GM18868 (cell line): Measurements from ENCODE around the gene CIAO2B.
A peak's percentile ranks its signal among the peaks of the same experiment; 100 is the strongest.
"Not testable (repeated sequence)": the region's sequence is repeated elsewhere in the genome, so short reads cannot be mapped to it uniquely, and the experiment has no call there.

Experiments
- ATAC-seq: cut with Tn5 transposase; IDR thresholded peaks from one replicate; pipeline ENCODE4 v1.9.1; 2021; ENCODE audit warnings: mild to moderate bottlenecking, moderate library complexity; ENCODE audit not compliant: unreplicated experiment

CIAO2B gene

DNA sequence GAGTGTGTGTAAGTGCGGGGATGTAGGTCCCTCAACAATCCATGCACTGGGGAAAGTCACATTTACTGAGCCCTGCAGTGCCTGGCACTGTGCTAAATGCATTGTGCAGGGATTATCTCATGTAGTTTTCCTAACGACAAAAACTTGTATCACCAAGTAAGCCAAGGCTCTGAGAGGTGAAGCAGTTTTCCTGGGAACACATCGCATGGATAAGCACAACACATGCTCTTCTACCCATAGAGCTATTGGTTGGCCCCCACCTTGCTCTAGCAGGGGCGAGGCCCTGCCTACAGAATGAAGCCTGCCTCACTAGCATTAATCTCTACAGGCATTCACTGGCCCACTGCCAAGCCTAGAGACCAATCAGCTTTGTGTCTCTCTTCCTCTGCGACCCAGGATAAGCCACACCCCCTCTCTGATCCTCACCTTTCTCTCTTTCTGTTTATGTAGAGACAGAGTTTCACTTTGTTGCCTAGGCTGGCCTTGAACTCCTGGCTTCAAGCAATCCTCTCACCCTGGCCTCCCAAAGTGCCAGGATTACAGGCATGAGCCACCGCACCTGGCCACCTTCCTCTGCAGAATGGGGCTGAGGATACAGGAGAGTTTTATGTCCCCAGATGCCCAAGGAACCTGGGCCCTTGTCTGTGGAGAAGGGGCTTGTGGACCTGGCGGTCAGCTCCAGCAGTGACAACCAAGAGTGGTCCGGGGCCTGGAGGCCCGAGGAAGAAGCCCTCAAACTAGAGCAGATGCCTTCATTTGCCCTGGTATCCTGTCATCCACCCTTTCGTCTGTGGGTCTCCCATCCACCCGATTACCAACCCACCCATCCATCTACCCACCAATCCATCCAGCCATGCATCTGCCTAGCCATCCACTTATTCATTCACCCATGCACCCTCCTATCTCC, 28.3 kb downstream of the CIAO2B start:
- ATAC-seq: no peak

- ATAC-seq: no peak
Measured at GRCh38 chr16:66904846-66905632, 29.2 kb downstream of the CIAO2B start.

- no peak for ATAC-seq
Measured at GRCh38 chr16:66904428-66904845, 29.8 kb downstream of the CIAO2B start.

- no peak for ATAC-seq
Measured at GRCh38 chr16:66903544-66904427, 30.4 kb downstream of the CIAO2B start.

DNA sequence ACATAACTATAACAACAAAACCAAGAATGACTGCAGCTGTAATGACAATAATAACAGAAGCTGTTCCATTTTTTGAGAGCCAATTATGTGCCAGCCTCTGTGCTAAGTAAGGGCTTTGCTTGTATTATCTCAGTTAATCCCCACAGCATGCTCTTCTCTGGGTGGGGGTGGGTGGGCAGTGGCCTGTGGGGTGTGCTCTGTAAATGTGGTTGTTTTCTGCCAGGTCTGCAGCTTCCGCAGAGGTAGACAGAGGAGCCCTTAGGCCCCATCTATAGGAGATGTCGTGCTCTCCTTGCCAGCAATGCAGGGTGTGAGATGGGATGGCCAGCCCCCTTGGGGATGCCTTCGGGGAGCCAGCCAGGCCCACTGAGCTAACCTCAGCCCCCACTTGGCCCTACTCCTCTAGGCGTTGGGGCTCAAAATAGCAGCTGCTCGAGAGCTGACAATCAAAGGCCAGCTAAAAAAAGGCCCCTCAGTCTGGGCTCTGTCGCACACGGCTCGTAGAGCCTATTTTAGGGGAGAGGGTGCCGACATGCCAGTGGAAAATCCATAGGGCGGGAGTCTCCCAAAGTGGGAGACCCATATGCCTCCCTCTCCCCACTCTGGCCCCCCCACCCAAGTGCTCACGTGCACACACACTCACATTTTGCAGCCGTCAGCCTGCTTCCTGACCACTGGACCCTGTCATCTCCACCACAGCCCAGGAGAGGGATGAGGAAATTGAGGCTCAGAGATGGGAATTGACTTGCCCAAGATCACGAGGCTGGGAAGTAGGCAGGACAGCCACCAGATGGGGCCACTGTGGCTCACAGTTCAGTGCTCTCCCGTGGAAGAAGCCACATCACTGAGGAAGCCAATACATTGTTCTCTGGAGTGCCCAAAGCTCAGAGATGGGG, 31.3 kb downstream of the CIAO2B start:
- no peak for ATAC-seq

DNA sequence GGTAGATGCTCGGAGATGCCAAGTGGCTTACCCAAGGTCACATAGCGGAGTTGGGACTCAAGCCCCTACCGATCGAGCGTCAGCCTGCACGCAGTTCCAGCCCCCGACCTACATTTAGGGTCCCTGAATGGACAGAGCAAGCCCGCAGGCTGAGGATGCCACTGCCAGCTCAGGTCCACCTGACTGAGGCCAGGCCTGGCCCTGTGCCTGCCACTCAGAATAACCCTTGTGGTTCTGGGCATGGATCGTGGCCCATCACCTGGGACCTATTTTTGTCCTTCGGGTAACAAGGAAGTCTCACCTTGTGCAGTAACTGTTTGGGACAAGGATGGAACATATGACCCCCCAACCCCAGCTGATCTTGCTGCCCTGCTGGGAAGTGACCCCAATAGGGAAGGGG, 32.6 kb downstream of the CIAO2B start:
- no peak for ATAC-seq

GRCh38 chr16:66900721-66901441, 33.3 kb downstream of the CIAO2B start:
- no peak for ATAC-seq

- no peak for ATAC-seq
Measured at GRCh38 chr16:66899945-66900710, 34.1 kb downstream of the CIAO2B start.

- ATAC-seq: no peak
Measured at GRCh38 chr16:66899310-66899944, 34.8 kb downstream of the CIAO2B start.

DNA sequence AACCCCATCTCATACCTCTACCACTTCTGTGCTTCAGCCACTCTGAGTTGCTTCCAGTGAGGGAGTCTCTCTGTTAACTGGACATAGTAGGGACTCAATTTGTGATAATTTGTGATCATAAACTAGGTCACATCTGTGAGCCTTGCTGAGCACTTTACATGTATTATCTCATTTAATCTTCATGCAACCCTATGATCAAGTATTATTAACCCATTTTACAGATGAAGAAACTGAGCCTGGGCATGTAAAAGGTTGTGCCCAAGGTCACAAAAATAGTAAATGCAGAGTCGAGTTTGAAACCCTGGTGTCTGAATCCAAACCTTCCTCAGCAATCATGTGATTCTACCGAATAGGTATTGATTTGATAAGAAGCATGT, 35.3 kb downstream of the CIAO2B start:
- no peak for ATAC-seq

DNA sequence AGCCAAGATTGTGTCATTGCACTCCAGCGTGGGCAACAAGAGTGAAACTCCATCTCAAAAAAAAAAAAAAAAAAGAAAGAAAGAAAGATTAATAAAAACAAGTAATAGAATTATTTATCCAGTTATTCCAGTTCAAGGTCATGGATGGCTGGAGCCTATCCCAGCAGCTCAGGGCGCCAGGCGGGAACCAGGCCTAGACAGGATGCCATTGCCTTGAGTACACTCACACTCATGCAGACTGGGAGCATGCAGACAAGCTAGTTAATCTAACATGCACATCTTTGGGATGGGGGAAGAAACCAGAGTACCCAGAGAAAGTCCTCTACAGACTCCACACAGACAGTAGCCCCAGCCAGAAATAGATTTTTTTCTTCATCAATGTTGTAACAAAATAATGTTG, 36.0 kb downstream of the CIAO2B start:
- ATAC-seq: no peak

- ATAC-seq: not testable (repeated sequence)
Measured at GRCh38 chr16:66896682-66897081, 37.5 kb downstream of the CIAO2B start.

GRCh38 chr16:66895999-66896398, 38.2 kb downstream of the CIAO2B start:
- ATAC-seq: no peak

DNA sequence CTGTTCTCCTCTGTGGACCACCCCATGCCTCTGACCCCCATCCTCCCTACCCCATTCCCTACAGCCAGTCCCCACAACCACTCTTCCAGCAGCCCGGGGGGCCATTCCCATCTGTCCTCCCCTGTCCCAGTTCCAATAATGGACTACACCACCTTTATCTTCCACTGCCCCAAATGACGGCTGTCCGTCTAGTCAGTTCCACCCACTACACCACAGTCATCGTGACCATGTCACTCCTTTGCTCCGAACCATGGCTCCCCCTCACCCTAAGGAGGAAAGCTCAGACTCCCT, 38.6 kb downstream of the CIAO2B start:
- no peak for ATAC-seq

GRCh38 chr16:66894948-66895688, 39.1 kb downstream of the CIAO2B start:
- ATAC-seq: peak; percentile 85

DNA sequence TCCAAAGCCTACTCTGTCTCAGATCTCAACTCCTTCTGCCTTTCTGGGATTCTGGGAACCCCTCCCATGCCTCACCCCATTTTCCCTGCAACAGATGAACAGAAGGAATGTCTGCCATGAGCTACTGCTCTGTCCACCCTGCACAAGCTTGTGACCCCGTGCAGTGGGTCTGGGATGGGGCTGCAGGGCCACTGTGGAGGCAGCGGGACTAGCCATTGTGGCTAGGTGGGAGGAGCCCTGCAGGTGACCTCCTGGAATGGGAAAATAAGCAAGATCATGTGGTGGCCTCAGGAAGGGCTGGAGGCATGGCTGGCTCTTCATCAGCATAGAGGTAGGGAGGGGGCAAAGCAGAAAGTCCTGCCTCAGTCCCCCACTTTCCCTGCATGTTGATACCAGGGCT, 40.1 kb downstream of the CIAO2B start:
- no peak for ATAC-seq

DNA sequence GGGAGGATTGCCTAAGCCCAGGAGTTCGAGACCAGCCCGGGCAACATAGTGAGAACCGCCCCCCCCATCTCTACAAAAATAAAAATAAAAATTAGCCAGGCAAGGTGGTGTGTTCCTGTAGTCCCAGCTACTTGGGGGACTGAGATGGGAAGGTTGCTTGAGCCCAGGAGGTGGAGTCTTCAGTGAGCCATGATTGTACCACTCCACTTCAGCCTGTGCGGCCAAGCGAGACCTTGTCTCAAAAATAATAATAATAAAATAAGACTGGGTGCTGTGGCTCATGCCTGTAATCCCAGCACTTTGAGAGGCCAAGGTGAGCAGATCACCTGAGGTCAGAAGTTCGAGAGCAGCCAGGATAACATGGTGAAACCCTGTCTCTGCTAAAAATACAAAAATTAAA, 42.4 kb downstream of the CIAO2B start:
- no peak for ATAC-seq

- ATAC-seq: no peak
Measured at GRCh38 chr16:66891360-66891759, 42.8 kb downstream of the CIAO2B start.
